HS-5 (cell line): Measurements from ENCODE around the gene PLA2G2D.
A peak's percentile ranks its signal among the peaks of the same experiment; 100 is the strongest.

Experiments
- DNase-seq: peaks from one replicate; pipeline ENCODE4 v3.0.0-alpha.2; 2012; ENCODE audit warnings: low read depth

PLA2G2D gene

DNA sequence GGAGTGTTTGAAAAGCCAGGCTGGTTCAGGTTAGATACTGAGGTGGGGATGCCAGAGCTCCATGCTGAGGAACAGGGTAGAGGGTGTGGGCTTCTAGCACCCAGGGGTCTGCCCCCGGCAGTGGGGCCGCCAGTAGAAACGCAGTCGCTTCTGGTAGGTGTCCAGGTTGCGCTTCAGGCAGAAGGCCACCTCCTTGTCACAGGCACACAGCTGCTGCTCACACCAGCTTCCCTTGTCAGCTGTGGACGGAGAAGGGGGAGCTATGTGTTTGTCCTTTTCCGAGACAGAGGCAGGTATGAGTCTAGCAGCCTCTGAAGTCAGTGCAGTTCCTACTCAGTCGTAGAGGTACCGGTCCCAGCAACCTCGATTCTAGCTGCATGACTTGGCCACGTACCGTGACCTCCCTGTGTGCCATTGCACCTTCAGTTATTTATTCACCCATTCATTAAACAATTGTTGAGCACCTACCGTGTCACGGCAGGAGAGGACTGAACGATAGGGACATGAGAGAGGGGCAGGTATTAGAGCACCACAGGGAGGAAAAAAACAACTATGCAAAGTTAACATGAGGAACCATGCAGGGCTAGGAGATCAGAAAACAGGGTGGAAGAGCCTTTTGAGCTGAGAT, 5.2 kb downstream of the PLA2G2D start:
- no peak for DNase-seq

- no peak for DNase-seq
Observed at GRCh38 chr1:20112279-20113000, 6.9 kb downstream of the PLA2G2D start.

- DNase-seq: no peak
Observed at GRCh38 chr1:20111452-20111851, 7.9 kb downstream of the PLA2G2D start.

GRCh38 chr1:20110679-20111078, 8.7 kb downstream of the PLA2G2D start:
- DNase-seq: peak; percentile 33

DNA sequence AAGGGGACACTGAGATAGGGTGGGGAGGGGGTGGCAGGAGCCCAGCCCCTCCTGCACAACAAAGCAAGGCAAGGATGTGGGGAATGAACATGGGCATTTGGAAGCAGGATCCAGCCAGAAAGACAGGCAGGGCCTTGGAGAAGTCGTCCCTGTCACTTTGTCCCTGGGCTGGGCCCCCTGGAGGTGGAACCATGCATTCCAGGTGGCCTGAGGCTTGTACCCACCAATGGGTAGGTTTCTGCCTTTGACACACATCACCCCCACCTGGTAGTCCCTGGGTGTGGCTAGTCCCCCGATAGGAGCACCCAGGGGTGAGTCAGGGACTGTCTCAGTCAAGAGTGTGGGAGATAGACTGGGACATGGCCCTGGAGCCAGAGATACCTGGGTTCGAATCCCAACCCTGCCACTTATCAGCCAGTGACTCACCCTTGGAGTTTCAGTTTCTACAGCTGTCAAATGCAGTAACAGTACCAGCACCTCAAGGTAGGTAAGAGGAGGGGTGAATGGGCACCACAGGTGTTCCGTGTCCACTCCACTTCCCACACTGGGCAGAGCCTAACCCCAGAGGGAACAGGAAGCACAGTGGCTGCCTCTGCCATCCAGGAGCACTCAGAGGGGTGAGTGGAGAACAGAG, 10.0 kb downstream of the PLA2G2D start:
- DNase-seq: no peak

- no peak for DNase-seq
Observed at GRCh38 chr1:20108366-20109123, 10.8 kb downstream of the PLA2G2D start.

GRCh38 chr1:20107796-20108195, 11.5 kb downstream of the PLA2G2D start:
- DNase-seq: no peak

DNA sequence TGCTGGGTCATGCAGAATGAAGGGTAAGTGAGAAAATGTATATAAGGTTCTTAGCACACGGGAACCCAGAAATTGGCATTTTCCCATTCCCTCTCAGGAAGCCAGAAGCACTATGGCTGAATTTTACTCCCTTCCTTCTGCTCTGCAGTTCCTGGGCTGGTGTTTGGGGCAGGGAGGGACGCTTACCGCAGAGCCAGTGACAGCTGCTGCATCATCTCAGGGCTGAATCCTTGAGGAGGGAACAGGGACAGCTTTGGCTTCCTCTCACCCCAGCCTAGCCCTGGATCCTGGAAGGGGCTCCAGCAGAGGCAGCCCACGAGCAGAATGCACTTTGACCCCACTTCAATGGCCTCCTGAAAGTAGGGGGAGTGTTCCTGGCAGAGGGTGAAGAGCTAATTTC, 12.0 kb downstream of the PLA2G2D start:
- no peak for DNase-seq

DNA sequence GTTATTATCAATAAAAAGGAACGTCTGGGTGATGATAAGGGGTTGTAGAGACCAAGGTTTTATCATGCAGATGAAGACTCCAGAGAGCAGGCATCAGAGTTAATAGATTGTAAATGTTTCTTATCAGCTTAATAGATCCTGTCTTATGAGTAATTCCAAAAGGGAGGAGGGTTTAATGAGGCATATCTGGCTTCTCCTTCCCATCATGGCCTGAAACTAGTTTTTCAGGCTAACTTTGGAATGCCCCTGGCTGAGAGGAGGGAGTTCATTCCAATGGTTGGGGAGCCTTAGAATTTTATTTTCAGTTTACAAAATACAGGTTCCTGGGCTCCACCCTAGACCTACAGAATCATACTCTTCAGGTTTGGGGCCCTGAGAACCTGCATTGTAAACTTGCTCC, 13.5 kb downstream of the PLA2G2D start:
- no peak for DNase-seq

GRCh38 chr1:20102875-20103274, 16.5 kb downstream of the PLA2G2D start:
- peak; percentile 69 for DNase-seq

DNA sequence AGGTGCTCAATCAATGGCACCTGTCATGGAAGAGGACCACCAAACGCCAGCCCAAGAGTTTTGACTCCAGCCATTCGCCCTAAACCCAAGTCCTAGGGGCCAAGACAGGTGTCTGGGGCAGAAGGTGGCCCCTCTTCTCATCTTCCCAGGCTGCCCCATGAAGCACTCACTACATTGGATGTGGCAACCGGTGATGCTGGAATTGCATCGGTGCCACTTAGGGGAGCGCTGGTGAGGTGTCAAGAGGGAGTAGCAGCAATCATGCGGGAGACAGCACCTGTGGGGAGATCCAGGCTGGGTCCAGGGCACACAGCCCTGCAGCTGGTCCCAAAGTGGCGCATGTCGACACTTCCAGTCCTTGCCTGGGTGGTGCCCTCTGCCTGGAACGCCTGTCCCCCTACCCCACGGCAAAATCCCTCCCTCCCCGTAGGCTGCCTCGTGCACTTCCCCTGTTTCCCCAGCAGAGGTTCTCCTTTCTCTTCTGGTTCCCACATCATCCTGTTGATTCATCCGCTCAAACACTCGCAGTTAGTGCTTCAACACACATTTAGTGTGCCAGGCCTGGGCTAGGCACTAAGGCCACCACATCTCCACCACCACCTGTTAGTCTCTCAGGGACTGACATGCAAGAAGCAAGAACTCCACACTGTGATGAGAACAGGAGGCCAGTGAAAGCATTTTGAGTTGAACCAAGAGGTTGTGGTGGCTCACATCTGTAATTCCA, 18.5 kb downstream of the PLA2G2D start:
- no peak for DNase-seq

GRCh38 chr1:20099533-20099932, 19.8 kb downstream of the PLA2G2D start:
- no peak for DNase-seq

GRCh38 chr1:20096840-20097447, 22.4 kb downstream of the PLA2G2D start:
- DNase-seq: no peak

GRCh38 chr1:20095564-20096434, 23.5 kb downstream of the PLA2G2D start:
- no peak for DNase-seq

DNA sequence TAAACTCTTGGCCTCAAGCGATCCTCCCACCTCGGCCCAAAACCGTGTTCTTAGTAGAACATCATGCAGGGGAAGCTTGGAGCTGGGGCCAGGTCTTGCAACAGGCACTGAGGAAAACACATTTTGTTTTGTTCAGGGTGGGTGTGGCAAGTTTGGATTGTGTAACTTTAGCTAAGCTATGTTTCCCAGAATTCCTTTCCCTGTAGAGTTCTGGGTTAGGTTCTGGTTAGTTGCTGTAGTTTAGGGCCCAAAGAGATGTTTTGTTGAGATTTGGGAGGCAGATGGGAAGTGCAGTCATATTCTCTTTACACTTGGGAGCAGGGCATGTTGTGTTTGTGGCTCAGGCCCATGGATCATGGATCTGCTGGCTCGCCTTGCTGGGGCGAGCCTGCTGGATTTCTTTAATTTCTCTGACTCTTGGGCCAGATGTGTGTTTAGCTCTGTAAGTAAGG, 25.4 kb downstream of the PLA2G2D start:
- DNase-seq: no peak

DNA sequence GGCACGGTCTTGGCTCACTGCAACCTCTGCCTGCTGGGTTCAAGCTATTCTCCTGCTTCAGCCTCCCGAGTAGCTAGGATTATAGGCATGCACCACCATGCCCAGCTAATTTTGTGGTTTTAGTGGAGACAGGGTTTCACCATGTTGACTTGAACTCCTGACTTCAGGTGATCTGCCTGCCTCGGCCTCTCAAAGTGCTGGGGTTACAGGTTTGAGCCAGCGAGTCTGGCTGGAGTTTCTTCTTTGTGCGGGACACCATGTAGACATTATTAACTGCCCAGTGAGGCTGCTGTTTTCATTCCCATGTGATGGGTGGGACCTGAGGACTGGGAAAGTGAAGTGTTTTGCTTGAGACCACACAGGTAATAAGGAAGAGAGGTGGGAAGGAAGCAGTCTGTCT, 26.0 kb downstream of the PLA2G2D start:
- DNase-seq: no peak

DNA sequence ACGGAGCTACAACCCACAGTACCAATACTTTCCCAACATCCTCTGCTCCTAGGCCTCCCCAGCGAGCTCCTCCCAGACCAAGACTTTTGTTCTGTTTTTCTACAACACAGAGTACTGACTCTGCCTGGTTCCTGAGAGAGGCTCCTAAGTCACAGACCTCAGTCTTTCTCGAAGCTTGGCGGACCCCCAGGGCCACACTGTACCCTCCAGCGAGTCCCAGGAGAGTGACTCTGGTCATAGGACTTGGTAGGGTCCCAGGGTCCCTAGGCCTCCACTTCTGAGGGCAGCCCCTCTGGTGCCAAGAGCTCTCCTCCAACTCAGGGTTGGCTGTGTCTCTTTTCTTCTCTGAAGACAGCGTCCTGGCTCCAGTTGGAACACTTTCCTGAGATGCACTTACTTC, 28.7 kb downstream of the PLA2G2D start:
- DNase-seq: no peak

GRCh38 chr1:20090119-20090518, 29.2 kb downstream of the PLA2G2D start:
- no peak for DNase-seq

- no peak for DNase-seq
Observed at GRCh38 chr1:20089328-20090077, 29.8 kb downstream of the PLA2G2D start.

GRCh38 chr1:20087668-20088067, 31.7 kb downstream of the PLA2G2D start:
- no peak for DNase-seq
